Embryonic facial prominence (tissue), 1 donor: Measurements from ENCODE around the gene STX16.
"Not testable (repeated sequence)": the region's sequence is repeated elsewhere in the genome, so short reads cannot be mapped to it uniquely, and the experiment has no call there.

Experiments used
- DNase-seq: peaks from one replicate; pipeline ENCODE4 v3.0.0-alpha.2; 2016; ENCODE audit errors: extremely low spot score

STX16 gene

GRCh38 chr20:58636396-58636982 lies 14.6 kb upstream of the STX16 start:
- no peak for DNase-seq

- no peak for DNase-seq
Observed at GRCh38 chr20:58636983-58637421, 14.1 kb upstream of the STX16 start.

GRCh38 chr20:58637466-58638213 lies 13.4 kb upstream of the STX16 start:
- no peak for DNase-seq

DNA sequence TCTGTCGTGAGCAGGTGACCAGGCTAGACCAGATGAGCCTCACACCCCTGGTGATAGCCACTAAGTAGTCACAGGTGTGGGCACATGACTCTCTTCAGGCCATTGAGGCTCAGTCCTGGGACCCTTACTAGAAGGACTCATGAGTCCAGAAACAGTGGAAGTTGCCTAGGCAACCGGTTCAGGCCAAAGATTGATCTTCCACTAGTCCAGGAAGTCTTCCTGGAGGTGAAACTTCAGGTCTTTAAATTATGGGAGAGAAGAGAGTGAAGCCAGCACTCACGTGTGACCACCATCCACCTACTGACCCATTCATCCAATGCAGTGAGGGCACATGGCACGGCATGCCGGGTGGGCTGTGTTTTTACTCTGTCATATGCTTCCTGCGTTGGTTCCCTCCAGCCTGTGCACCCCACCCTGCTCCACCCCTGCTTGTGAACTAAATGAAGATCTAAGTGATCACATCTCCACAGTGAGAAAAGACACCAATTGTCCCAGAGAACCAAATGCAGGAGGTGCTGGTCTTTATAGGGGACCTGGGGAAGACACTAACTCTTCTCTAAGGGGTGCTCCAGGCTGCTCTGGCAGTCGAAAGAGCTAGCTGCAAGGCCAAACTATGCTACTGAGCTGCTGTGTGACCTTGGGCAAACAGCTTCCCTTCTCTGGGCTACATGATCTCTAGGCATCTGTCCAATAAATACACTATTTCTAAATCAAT lies 12.5 kb upstream of the STX16 start:
- DNase-seq: no peak

- no peak for DNase-seq
Observed at GRCh38 chr20:58639182-58640146, 11.6 kb upstream of the STX16 start.

- no peak for DNase-seq
Observed at GRCh38 chr20:58640446-58640845, 10.6 kb upstream of the STX16 start.

GRCh38 chr20:58642441-58642840 lies 8.6 kb upstream of the STX16 start:
- no peak for DNase-seq

DNA sequence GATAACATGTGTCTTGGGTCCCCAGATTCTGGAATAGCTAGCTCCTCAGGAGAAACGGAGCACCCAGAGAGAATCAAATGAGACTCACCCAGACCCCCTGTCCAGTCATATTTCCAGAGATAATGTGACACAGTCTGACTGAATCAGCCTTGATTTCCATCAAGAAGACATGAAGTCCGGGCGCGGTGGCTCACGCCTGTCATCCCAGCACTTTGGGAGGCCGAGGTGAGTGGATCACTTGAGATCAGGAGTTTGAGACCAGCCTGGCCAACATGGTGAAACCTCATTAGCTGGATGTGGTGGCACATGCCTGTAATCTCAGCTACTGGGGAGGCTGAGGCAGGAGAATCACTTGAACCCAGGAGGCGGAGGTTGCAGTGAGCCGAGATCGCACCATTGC lies 8.2 kb upstream of the STX16 start:
- DNase-seq: not testable (repeated sequence)

DNA sequence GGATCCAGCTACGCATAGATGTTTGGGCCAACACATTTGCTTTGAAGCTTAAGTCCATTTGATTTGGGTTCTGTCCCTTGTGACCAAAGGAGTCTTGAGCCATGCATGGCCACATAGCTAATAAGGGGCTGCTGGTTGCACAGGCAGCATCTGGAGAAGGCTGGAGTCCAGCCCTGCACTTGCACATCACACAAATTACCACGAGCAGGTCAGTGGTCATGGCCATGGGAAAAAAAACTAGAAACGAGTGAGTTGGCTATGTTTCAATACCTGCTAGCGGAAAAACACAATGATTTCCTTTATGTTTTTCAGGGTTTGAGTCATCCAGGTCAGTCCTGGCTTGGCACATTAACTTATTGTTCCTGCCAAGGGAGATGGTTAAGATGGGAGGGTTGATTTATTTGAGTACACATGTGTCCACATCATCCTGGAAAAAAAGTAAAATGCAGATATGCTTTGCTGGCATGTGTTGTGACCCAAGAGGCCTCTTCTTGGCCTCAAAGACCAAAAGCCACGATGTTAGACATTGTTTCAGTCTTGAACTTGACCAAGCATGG lies 5.6 kb upstream of the STX16 start:
- DNase-seq: no peak

- no peak for DNase-seq
Observed at GRCh38 chr20:58646257-58646656, 4.8 kb upstream of the STX16 start.

GRCh38 chr20:58646703-58647102 lies 4.4 kb upstream of the STX16 start:
- no peak for DNase-seq

GRCh38 chr20:58647162-58647795 lies 3.8 kb upstream of the STX16 start:
- DNase-seq: no peak

DNA sequence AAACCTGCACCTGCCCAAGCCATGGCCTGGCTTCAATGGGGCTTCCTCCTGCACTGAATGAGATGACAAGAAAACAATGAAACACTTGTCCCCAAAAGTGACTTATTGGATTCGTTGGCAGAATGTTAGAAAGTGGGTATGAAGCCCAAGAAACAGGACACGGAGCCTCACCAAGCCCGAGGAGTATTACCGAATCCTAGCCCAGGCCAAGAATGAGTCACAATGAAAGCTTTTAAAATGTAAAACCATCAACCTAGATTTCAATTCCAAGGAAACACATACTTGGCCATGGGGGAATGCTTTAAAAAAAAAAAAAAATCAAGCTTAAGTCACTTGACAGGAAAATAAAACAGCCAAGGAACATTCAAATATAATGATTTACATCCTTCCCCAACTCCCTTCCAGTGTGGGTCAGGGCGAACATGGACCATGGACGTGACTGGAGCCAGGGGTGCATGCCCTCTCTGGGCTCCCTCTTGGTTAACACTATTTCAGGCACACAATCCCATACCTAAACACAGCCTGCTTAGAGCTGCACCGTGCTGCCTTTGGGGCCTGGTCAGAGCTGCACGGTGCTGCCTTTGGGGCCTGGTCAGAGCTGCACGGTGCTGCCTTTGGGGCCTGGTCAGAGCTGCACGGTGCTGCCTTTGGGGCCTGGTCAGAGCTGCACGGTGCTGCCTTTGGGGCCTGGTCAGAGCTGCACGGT lies 3.1 kb upstream of the STX16 start:
- DNase-seq: no peak

DNA sequence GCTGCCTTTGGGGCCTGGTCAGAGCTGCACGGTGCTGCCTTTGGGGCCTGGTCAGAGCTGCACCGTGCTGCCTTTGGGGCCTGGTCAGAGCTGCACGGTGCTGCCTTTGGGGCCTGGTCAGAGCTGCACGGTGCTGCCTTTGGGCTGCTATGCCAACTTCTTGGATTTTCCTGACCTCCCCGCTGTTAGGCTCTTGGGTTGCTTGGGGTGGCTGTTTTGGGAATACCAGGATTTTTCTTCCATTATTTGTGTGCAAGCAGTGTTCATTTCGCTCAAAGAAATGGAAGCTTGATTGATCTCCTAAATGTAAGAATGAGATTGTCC lies 2.6 kb upstream of the STX16 start:
- DNase-seq: not testable (repeated sequence)

- DNase-seq: no peak
Observed at GRCh38 chr20:58649288-58650180, 1.5 kb upstream of the STX16 start.

DNA sequence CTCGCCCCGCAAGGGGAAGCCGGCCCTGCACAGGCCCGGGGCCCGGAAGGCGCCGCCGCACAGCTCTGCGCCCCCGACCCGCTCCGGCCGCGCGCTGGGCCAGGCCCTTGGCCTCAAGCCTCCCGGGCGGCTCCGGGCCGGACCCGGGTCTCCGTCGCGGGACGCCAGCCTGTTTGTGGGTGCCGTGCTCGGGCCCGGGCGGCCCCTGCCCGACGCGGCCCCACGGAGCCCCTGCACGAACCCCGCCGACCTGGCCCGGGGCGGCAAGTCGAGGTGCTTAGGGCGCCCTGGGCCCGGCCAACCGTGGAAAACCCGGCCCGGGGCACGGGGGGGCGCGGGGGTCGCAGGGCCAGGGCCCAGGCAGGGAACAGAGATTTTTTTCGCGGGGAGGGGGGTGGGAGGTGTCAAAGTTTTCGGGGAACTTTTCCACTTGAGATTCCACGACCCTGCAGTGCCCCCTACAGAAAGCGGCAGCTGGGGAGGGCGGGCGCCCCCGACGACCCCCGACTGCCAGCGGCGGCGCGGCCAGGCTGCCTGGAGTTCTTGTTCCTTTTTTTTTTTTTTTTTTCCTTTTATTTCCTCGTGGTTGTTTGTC lies 805 bp upstream of the STX16 start:
- no peak for DNase-seq

DNA sequence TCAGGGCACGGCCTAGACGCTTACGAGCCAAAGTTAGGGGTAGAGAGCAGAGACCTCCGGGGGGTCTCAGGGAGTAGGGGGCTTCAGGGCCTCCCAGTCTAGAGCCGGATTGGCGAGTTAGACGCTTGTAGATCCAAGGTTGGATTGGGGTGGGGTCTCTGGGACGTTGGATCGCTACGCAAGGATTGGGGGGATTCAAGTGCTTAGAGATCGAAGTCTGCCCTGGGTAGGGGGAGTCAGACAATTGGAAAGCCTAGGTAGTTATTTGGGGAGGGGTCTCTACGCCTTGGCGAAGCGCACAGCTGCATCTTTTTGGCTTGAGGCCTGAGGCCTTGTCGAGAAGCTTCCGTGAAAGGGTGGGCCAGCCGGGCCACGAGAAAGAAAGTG lies 469 bp downstream of the STX16 start:
- peak; percentile 96 for DNase-seq

- peak; percentile 25 for DNase-seq
Observed at GRCh38 chr20:58651946-58652605, 993 bp downstream of the STX16 start.
